Measurements from ENCODE around the gene THEM5. TPM values are rescaled to one million over a fixed set of nuclear protein-coding genes. Genes with fewer than 3 reads are reported as not detected.

THEM5 gene
- total RNA-seq, 4 donors from 2014 or later: not detected

- no peaks in the 10 kb centered on the region for H3K27me3 ChIP-seq
- peaks cover 0 to 8% of the 10 kb centered on the region in 2 donors for H3K4me1 ChIP-seq
- no peak overlapping the region for H3K4me3 ChIP-seq (replicated peaks in 1 of 3)
- no peak for DNase-seq
- H3K27ac ChIP-seq: no peak overlapping the region
- WGBS, 2 donors: 76 to 81% methylated on average over 16 to 24 of the region's 26 CpGs
- H3K36me3 ChIP-seq: peaks cover 6 to 26% of the 10 kb centered on the region in 2 donors
- no peaks in the 10 kb centered on the region for H3K9me3 ChIP-seq
- TF ChIP-seq CTCF (IDR thresholded peaks at IDR 0.05): no peak
- TF ChIP-seq POLR2A (IDR thresholded peaks at IDR 0.05): no peak
- intact Hi-C loops (cut with DNase I): no loop called here
These were observed 36.8 kb downstream of the THEM5 start for GRCh38 chr1:151816548-151817352.

- 73 to 80% methylated on average over 12 of the region's 12 CpGs for WGBS, 2 donors
- no peak for DNase-seq
- no peak for TF ChIP-seq POLR2A (IDR thresholded peaks at IDR 0.05)
- TF ChIP-seq CTCF (IDR thresholded peaks at IDR 0.05): no peak
- no peak overlapping the region for H3K27ac ChIP-seq
- intact Hi-C loops (cut with DNase I): no loop called here
- H3K36me3 ChIP-seq: peaks cover 6 to 26% of the 10 kb centered on the region in 2 donors
- peaks cover 0 to 1% of the 10 kb centered on the region in 2 donors for H3K4me1 ChIP-seq
- H3K9me3 ChIP-seq: no peaks in the 10 kb centered on the region
- no peak overlapping the region for H3K4me3 ChIP-seq (replicated peaks in 1 of 3)
- no peaks in the 10 kb centered on the region for H3K27me3 ChIP-seq
These were observed 37.7 kb downstream of the THEM5 start for GRCh38 chr1:151815716-151816327.

- Histone ChIP-seq H3K4me1 (no peaks in the 10 kb centered on the region), H3K27ac (no peak overlapping the region), H3K4me3 (replicated peaks in 1 of 3) (no peak overlapping the region), H3K9me3 (no peaks in the 10 kb centered on the region), H3K36me3 (peaks cover 6 to 26% of the 10 kb centered on the region in 2 donors), H3K27me3 (no peaks in the 10 kb centered on the region)
- 91 to 98% methylated on average over 5 to 6 of the region's 8 CpGs for WGBS, 2 donors
- DNase-seq: no peak
- intact Hi-C loops (cut with DNase I): no loop called here
- TF ChIP-seq POLR2A (IDR thresholded peaks at IDR 0.05) (no peak), CTCF (IDR thresholded peaks at IDR 0.05) (no peak)
These were observed 38.5 kb downstream of the THEM5 start for GRCh38 chr1:151814971-151815545.

- 91% methylated on average over 13 to 15 of the region's 15 CpGs for WGBS, 2 donors
- no peaks in the 10 kb centered on the region for H3K27me3 ChIP-seq
- no peak overlapping the region for H3K4me3 ChIP-seq (replicated peaks in 1 of 3)
- H3K4me1 ChIP-seq: no peaks in the 10 kb centered on the region
- no peak overlapping the region for H3K27ac ChIP-seq
- intact Hi-C loops (cut with DNase I): no loop called here
- TF ChIP-seq CTCF (IDR thresholded peaks at IDR 0.05) (no peak), POLR2A (IDR thresholded peaks at IDR 0.05) (no peak)
- H3K36me3 ChIP-seq: peaks cover 6 to 26% of the 10 kb centered on the region in 2 donors
- DNase-seq: no peak
- no peaks in the 10 kb centered on the region for H3K9me3 ChIP-seq
These were observed 39.1 kb downstream of the THEM5 start for GRCh38 chr1:151814426-151814825.
